PC-9 (cell line): ENCODE measurements around the gene ORMDL3. TPM values are rescaled to one million over a fixed set of nuclear protein-coding genes. Genes with fewer than 3 reads are reported as not detected.

Experiments used
- BruUV-seq: library from RNA; stranded (reverse); fragments of 400-500 nt; replicated peaks from 2 replicates; lab custom pipeline; 2021; lab: Mats Ljungman, UMichigan
- CTCF ChIA-PET: fragments of 300-600 bp; sonication (Branson Sonifier 250); formaldehyde crosslinking; loops from one replicate; lab custom pipeline; 2022; ENCODE audit warnings: antibody characterized with exemption; lab: Charles Lee
- POLR2A ChIA-PET: fragments of 300-600 bp; sonication (Branson Sonifier 250); formaldehyde crosslinking; loops from one replicate; lab custom pipeline; 2022; ENCODE audit warnings: antibody characterized with exemption; ENCODE audit not compliant: unreplicated experiment; lab: Charles Lee
- DNase-seq, 2 experiments: peaks; one replicate each; pipeline versions ENCODE4 v3.0.0 to v3.0.0-alpha.2; 2015 to 2022; ENCODE audit warnings: mixed read lengths in 1 of 2
- H2AFZ ChIP-seq: fragments of 200-600 bp; sonication (generic); 2 replicates; pipeline ENCODE4 v1.8.1; 2017; ENCODE audit warnings: antibody characterized with exemption
- H3F3A ChIP-seq: fragments of 200-600 bp; sonication (generic); 2 replicates; pipeline ENCODE4 v1.8.1; 2017; ENCODE audit warnings: antibody characterized with exemption, mild to moderate bottlenecking, low read depth; ENCODE audit not compliant: insufficient read depth
- H3K27ac ChIP-seq: fragments of 200-600 bp; sonication (generic); 2 replicates; pipeline ENCODE4 v1.6.1; 2016; ENCODE audit warnings: mixed run types
- H3K27me3 ChIP-seq: fragments of 200-600 bp; sonication (generic); 2 replicates; pipeline ENCODE4 v1.6.1; 2016; ENCODE audit warnings: low read depth, mixed run types; ENCODE audit not compliant: insufficient read depth
- H3K36me3 ChIP-seq: fragments of 200-600 bp; sonication (generic); 2 replicates; pipeline ENCODE4 v1.6.1; 2016; ENCODE audit warnings: low read depth, mixed run types
- H3K4me1 ChIP-seq: fragments of 200-600 bp; sonication (generic); replicated peaks from 2 replicates; pipeline ENCODE4 v1.6.1; 2016; ENCODE audit warnings: mixed run types; ENCODE audit not compliant: insufficient read depth
- H3K4me2 ChIP-seq: fragments of 200-600 bp; sonication (generic); 2 replicates; pipeline ENCODE4 v1.6.1; 2017; ENCODE audit warnings: mixed run types
- H3K4me3 ChIP-seq: fragments of 200-600 bp; sonication (generic); 2 replicates; pipeline ENCODE4 v1.6.1; 2016; ENCODE audit warnings: mixed run types
- H3K79me2 ChIP-seq: fragments of 200-600 bp; sonication (generic); 2 replicates; pipeline ENCODE4 v1.6.1; 2017; ENCODE audit warnings: low read depth, mixed run types
- H3K9me2 ChIP-seq: fragments of 200-600 bp; sonication (generic); 2 replicates; pipeline ENCODE4 v1.8.1; 2017; ENCODE audit warnings: mild to moderate bottlenecking; ENCODE audit not compliant: insufficient read depth
- H3K9me3 ChIP-seq: fragments of 200-600 bp; sonication (generic); 2 replicates; pipeline ENCODE4 v1.8.1; 2016; ENCODE audit warnings: low read depth; ENCODE audit not compliant: insufficient read depth
- H4K20me1 ChIP-seq: fragments of 200-600 bp; sonication (generic); 2 replicates; pipeline ENCODE4 v1.8.1; 2017; ENCODE audit not compliant: insufficient read depth
- CTCF ChIP-seq: fragments of 200-600 bp; sonication (generic); conservative IDR thresholded peaks from 2 replicates; pipeline ENCODE4 v1.6.1; 2017; ENCODE audit warnings: mixed run types, antibody characterized with exemption, mild to moderate bottlenecking, moderate library complexity
- EZH2 ChIP-seq: fragments of 200-600 bp; sonication (generic); IDR thresholded peaks from 2 replicates; pipeline ENCODE4 v1.8.0; 2017; ENCODE audit warnings: antibody characterized with exemption, low read depth
- intact Hi-C: fragments of 100-400 bp; cut with micrococcal nuclease; formaldehyde crosslinking; loops from one replicate; pipeline ENCODE4 v1.10.0; 2022; ENCODE audit not compliant: unreplicated experiment
- total RNA-seq: library from RNA; stranded (reverse); gene quantifications from 2 replicates; pipeline ENCODE4 v1.2.3, GENCODE V29; 2021

Gene ORMDL3
- total RNA-seq, 1 experiment from 2014 or later: 51.1 TPM

GRCh38 chr17:39920218-39921210, 6.9 kb downstream of the ORMDL3 start:
- ChIA-PET CTCF (interaction anchor here (0.6 kb wide), 1 partner anchor 140 kb away, joined by 3 read pairs; no protein-coding TSS in a partner anchor), POLR2A (interaction anchor here (0.6 kb wide), 1 partner anchor 624 kb away, joined by 38 read pairs; no protein-coding TSS in a partner anchor)
- no peak overlapping the region for H2AFZ ChIP-seq
- H4K20me1 ChIP-seq: peaks cover 8% of the 10 kb centered on the region; the same call in 1 of the 2 replicates
- no peak overlapping the region for H3K4me3 ChIP-seq
- H3K79me2 ChIP-seq: peaks cover 7% of the 10 kb centered on the region
- H3K4me1 ChIP-seq: no peaks in the 10 kb centered on the region
- H3K27me3 ChIP-seq: no peaks in the 10 kb centered on the region
- no peak for DNase-seq
- H3K9me3 ChIP-seq: no peaks in the 10 kb centered on the region
- no TSS peak for BruUV-seq
- no peak overlapping the region for H3K4me2 ChIP-seq
- no peaks in the 10 kb centered on the region for H3K9me2 ChIP-seq
- TF ChIP-seq CTCF: no peak
- no peak for TF ChIP-seq EZH2
- no peaks in the 10 kb centered on the region for H3F3A ChIP-seq
- no peaks in the 10 kb centered on the region for H3K36me3 ChIP-seq
- intact Hi-C loops: loop anchor here (10.0 kb wide), 1 partner anchor 166 kb away; no protein-coding TSS in a partner anchor
- no peak overlapping the region for H3K27ac ChIP-seq

- Histone ChIP-seq H3K79me2 (no peaks in the 10 kb centered on the region), H3K27me3 (no peaks in the 10 kb centered on the region), H2AFZ (no peak overlapping the region), H3K4me2 (no peak overlapping the region), H3F3A (no peaks in the 10 kb centered on the region), H3K4me1 (no peaks in the 10 kb centered on the region), H3K9me3 (no peaks in the 10 kb centered on the region), H3K27ac (no peak overlapping the region), H4K20me1 (peaks cover 7% of the 10 kb centered on the region; the same call in 1 of the 2 replicates), H3K36me3 (no peaks in the 10 kb centered on the region), H3K4me3 (no peak overlapping the region), H3K9me2 (no peaks in the 10 kb centered on the region)
- ChIA-PET POLR2A (no interaction called here), CTCF (interaction anchor here (0.6 kb wide), 1 partner anchor 139 kb away, joined by 3 read pairs; no protein-coding TSS in a partner anchor)
- intact Hi-C loops: no loop called here
- no peak for DNase-seq
- BruUV-seq: no TSS peak
- TF ChIP-seq EZH2: no peak
- no peak for TF ChIP-seq CTCF
Observed at GRCh38 chr17:39919087-39919683, 8.2 kb downstream of the ORMDL3 start.

- no peak overlapping the region for H3K4me3 ChIP-seq
- H4K20me1 ChIP-seq: no peaks in the 10 kb centered on the region
- no peak overlapping the region for H3K4me2 ChIP-seq
- H3K27ac ChIP-seq: no peak overlapping the region
- ChIA-PET POLR2A (no interaction called here), CTCF (no interaction called here)
- TF ChIP-seq EZH2: no peak
- no peak for TF ChIP-seq CTCF
- no peaks in the 10 kb centered on the region for H3K9me3 ChIP-seq
- no peaks in the 10 kb centered on the region for H3K9me2 ChIP-seq
- no peaks in the 10 kb centered on the region for H3K79me2 ChIP-seq
- intact Hi-C loops: no loop called here
- no peaks in the 10 kb centered on the region for H3F3A ChIP-seq
- H2AFZ ChIP-seq: no peak overlapping the region
- no peaks in the 10 kb centered on the region for H3K27me3 ChIP-seq
- no TSS peak for BruUV-seq
- no peak for DNase-seq
- no peaks in the 10 kb centered on the region for H3K4me1 ChIP-seq
- H3K36me3 ChIP-seq: no peaks in the 10 kb centered on the region
Observed at GRCh38 chr17:39916918-39917317, 10.5 kb downstream of the ORMDL3 start.
